DOHH2 (cell line): ENCODE data around the gene ARPC1B.

ENCODE experiments used
- H3F3A ChIP-seq: fragments of 200-600 bp; sonication (generic), shearing (Covaris generic); 2 replicates; pipeline ENCODE4 v1.6.0; 2016; ENCODE audit warnings: antibody characterized with exemption, mild to moderate bottlenecking; ENCODE audit not compliant: control insufficient read depth, insufficient read depth
- H3K27ac ChIP-seq: fragments of 200-600 bp; sonication (generic); 2 replicates; pipeline ENCODE4 v1.5.1; 2014; ENCODE audit warnings: low read depth, mild to moderate bottlenecking, low read length, moderate library complexity
- H3K27me3 ChIP-seq: fragments of 200-600 bp; sonication (generic); 2 replicates; pipeline ENCODE4 v1.6.1; 2014; ENCODE audit warnings: mild to moderate bottlenecking, low read length, mixed read lengths; ENCODE audit not compliant: control insufficient read depth
- H3K36me3 ChIP-seq: fragments of 200-600 bp; sonication (generic); 2 replicates; pipeline ENCODE4 v1.6.1; 2014; ENCODE audit warnings: mild to moderate bottlenecking, low read length, moderate library complexity, mixed read lengths; ENCODE audit not compliant: control insufficient read depth
- H3K4me1 ChIP-seq: fragments of 200-600 bp; sonication (generic); 2 replicates; pipeline ENCODE4 v1.6.1; 2014; ENCODE audit warnings: mild to moderate bottlenecking, low read length, mixed read lengths; ENCODE audit not compliant: control insufficient read depth
- H3K4me2 ChIP-seq: fragments of 200-600 bp; sonication (generic); 2 replicates; pipeline ENCODE4 v1.6.0; 2014; ENCODE audit warnings: mild to moderate bottlenecking, low read length, moderate library complexity
- H3K4me3 ChIP-seq: fragments of 200-600 bp; sonication (generic); 2 replicates; pipeline ENCODE4 v1.5.1; 2014; ENCODE audit warnings: mild to moderate bottlenecking, low read length, mixed read lengths
- H3K79me2 ChIP-seq: fragments of 200-600 bp; sonication (generic); 2 replicates; pipeline ENCODE4 v1.6.1; 2014; ENCODE audit warnings: mild to moderate bottlenecking, low read length, mixed read lengths; ENCODE audit not compliant: control insufficient read depth
- H3K9me2 ChIP-seq: fragments of 200-600 bp; sonication (generic); replicated peaks from 2 replicates; pipeline ENCODE4 v1.6.1; 2014; ENCODE audit warnings: mild to moderate bottlenecking, low read length, mixed read lengths; ENCODE audit not compliant: control insufficient read depth
- H3K9me3 ChIP-seq: fragments of 200-600 bp; sonication (generic); 2 replicates; pipeline ENCODE4 v1.6.1; 2014; ENCODE audit warnings: antibody characterized with exemption, low read length, mixed read lengths; ENCODE audit not compliant: control insufficient read depth, insufficient read depth
- H4K20me1 ChIP-seq: fragments of 200-600 bp; sonication (generic); 2 replicates; pipeline ENCODE4 v1.6.0; 2014; ENCODE audit warnings: low read depth, mild to moderate bottlenecking, antibody characterized with exemption, low read length, moderate library complexity; ENCODE audit not compliant: control insufficient read depth, insufficient read depth
- EZH2phosphoT487 ChIP-seq: fragments of 200-600 bp; sonication (generic); IDR thresholded peaks from 2 replicates; pipeline ENCODE4 v1.6.1; 2017; ENCODE audit warnings: borderline replicate concordance, mild to moderate bottlenecking, antibody characterized with exemption, low read length, moderate library complexity, mixed read lengths
- TF ChIP-seq, protein P1 (sequence below): fragments of 200-600 bp; sonication (generic); IDR thresholded peaks from one replicate; pipeline ENCODE4 v1.5.1; 2014; ENCODE audit warnings: antibody characterized with exemption, mild to moderate bottlenecking, low read depth, low read length; ENCODE audit not compliant: poor library complexity, severe bottlenecking

Gene ARPC1B

DNA sequence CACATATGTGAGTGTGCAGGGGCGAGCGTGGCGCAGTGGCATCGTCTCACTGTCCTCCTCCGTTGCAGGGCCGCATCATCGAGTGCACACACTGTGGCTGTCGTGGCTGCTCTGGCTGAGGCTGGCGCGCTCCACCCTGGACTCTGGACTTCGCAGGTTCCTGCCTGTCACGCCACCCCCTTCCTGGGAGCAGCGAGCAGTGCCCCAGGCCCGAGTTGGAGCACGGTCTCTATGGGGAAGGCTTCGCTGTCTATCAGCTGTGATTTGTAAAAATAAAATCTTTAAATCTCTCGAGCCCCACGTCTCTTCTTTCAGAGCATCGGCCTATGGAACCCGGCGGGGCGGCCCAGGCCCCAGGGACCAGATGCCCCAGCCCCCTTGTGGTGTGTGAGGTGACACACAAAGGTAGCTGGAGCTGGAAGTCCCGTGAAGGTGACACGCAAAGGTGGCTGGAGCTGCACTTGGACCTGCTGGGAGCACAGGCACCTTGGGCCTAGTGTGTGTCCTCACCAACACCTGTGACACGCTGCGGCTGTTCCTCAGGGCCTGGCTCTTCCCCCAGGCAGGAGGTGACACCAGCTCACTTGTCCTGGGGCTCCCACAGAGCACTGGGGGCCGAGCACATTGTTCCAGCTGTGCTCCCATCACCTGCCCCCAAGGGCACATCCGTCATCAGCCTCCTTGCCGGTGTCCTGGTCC, 44.9 kb downstream of the ARPC1B start:
- TF ChIP-seq, protein P1, sequence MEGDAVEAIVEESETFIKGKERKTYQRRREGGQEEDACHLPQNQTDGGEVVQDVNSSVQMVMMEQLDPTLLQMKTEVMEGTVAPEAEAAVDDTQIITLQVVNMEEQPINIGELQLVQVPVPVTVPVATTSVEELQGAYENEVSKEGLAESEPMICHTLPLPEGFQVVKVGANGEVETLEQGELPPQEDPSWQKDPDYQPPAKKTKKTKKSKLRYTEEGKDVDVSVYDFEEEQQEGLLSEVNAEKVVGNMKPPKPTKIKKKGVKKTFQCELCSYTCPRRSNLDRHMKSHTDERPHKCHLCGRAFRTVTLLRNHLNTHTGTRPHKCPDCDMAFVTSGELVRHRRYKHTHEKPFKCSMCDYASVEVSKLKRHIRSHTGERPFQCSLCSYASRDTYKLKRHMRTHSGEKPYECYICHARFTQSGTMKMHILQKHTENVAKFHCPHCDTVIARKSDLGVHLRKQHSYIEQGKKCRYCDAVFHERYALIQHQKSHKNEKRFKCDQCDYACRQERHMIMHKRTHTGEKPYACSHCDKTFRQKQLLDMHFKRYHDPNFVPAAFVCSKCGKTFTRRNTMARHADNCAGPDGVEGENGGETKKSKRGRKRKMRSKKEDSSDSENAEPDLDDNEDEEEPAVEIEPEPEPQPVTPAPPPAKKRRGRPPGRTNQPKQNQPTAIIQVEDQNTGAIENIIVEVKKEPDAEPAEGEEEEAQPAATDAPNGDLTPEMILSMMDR, result no peak
- Histone ChIP-seq H3K27ac (no peak overlapping the region), H3F3A (peaks cover 12% of the 10 kb centered on the region), H3K36me3 (peaks cover 89% of the 10 kb centered on the region), H3K9me3 (no peaks in the 10 kb centered on the region), H3K79me2 (peaks cover 28% of the 10 kb centered on the region), H4K20me1 (peaks cover 14% of the 10 kb centered on the region; the same call in 1 of the 2 replicates), H3K4me3 (no peak overlapping the region), H3K4me1 (no peaks in the 10 kb centered on the region), H3K4me2 (no peak overlapping the region), H3K9me2 (no peaks in the 10 kb centered on the region), H3K27me3 (no peaks in the 10 kb centered on the region)

DNA sequence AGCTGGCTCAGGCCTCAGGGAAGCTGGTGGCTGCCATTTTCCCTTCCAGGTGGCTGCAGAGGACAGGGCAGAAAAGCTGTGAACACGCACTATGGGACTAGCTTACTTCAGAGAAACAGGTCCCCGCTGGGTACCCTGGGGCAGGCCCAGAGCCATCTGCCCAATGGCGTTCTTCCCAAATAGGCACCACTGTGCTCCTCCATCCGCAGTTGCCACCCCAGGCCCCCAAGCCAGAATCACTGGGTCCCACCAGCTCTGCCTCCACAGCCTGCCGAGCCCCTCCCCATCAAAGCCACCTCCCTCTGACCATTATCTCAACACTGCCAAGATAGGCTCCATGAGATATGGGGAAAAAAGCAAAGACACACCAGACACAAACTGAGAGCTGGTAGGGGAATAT, 45.7 kb downstream of the ARPC1B start:
- Histone ChIP-seq H3K4me3 (no peak overlapping the region), H3K36me3 (peaks cover 89% of the 10 kb centered on the region), H3K27ac (no peak overlapping the region), H3F3A (peaks cover 12% of the 10 kb centered on the region), H4K20me1 (peaks cover 14% of the 10 kb centered on the region; the same call in 1 of the 2 replicates), H3K79me2 (peaks cover 24% of the 10 kb centered on the region), H3K4me2 (no peak overlapping the region), H3K9me2 (no peaks in the 10 kb centered on the region), H3K27me3 (no peaks in the 10 kb centered on the region), H3K9me3 (no peaks in the 10 kb centered on the region), H3K4me1 (no peaks in the 10 kb centered on the region)
- TF ChIP-seq, protein P1, result no peak
- no peak for TF ChIP-seq EZH2phosphoT487

DNA sequence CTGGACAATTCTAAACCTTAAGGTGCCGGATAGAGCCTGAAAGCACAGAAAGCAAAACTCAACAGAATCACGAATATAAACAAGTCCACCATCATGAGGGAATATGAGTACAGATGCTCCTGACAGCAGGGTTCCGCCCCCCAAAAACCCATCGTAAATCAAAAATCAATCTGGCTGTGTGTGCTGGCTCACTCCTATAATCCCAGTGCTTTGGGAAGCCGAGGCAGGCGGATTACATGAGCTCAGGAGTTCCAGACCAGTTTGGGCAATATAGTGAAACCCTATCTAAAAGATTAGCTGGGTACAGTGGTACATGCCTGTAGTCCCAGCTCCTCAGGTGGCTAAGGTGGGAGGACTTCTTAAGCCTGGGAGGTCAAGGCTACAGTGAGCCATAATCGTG, 46.5 kb downstream of the ARPC1B start:
- Histone ChIP-seq H3K4me1 (no peaks in the 10 kb centered on the region), H3K79me2 (peaks cover 22% of the 10 kb centered on the region), H3K36me3 (peaks cover 89% of the 10 kb centered on the region), H3K9me2 (no peaks in the 10 kb centered on the region), H3K4me2 (no peak overlapping the region), H4K20me1 (peaks cover 14% of the 10 kb centered on the region; the same call in 1 of the 2 replicates), H3K9me3 (no peaks in the 10 kb centered on the region), H3K4me3 (no peak overlapping the region), H3K27ac (no peak overlapping the region), H3K27me3 (no peaks in the 10 kb centered on the region), H3F3A (peaks cover 12% of the 10 kb centered on the region)
- TF ChIP-seq EZH2phosphoT487, result no peak
- TF ChIP-seq, protein P1, result no peak
